Hepatocyte (in vitro differentiated cells): Measurements from ENCODE around the gene NTHL1. TPM values are rescaled to one million over a fixed set of nuclear protein-coding genes. Genes with fewer than 3 reads are reported as not detected.

ENCODE experiments used
- DNase-seq: peaks from one replicate; pipeline ENCODE4 v3.0.0-alpha.2; 2016; ENCODE audit warnings: low spot score
- H2AFZ ChIP-seq: fragments of 200-600 bp; sonication (generic); 2 replicates; pipeline ENCODE4 v1.6.0; 2016; ENCODE audit warnings: antibody characterized with exemption, mild to moderate bottlenecking
- H3K27ac ChIP-seq: fragments of 200-600 bp; sonication (generic); 2 replicates; pipeline ENCODE4 v1.5.1; 2016; ENCODE audit warnings: mild to moderate bottlenecking
- H3K27me3 ChIP-seq: fragments of 200-600 bp; sonication (generic); 2 replicates; pipeline ENCODE4 v1.6.1; 2016
- H3K36me3 ChIP-seq: fragments of 200-600 bp; sonication (generic); replicated peaks from 2 replicates; pipeline ENCODE4 v1.5.1; 2016; ENCODE audit warnings: low read depth; ENCODE audit not compliant: insufficient read depth
- H3K4me1 ChIP-seq: fragments of 200-600 bp; sonication (generic); 2 replicates; pipeline ENCODE4 v1.5.1; 2016; ENCODE audit warnings: mild to moderate bottlenecking, moderate library complexity; ENCODE audit not compliant: insufficient read depth
- H3K4me2 ChIP-seq: fragments of 200-600 bp; sonication (generic); 2 replicates; pipeline ENCODE4 v1.6.0; 2016
- H3K4me3 ChIP-seq: fragments of 200-600 bp; sonication (generic); 2 replicates; pipeline ENCODE4 v1.5.1; 2016; ENCODE audit warnings: mild to moderate bottlenecking
- H3K79me2 ChIP-seq: fragments of 200-600 bp; sonication (generic); 2 replicates; pipeline ENCODE4 v1.6.0; 2017; ENCODE audit warnings: mild to moderate bottlenecking
- H3K9me2 ChIP-seq: fragments of 200-600 bp; sonication (generic); replicated peaks from 2 replicates; pipeline ENCODE4 v1.6.0; 2017; ENCODE audit warnings: mild to moderate bottlenecking; ENCODE audit not compliant: insufficient read depth
- H3K9me3 ChIP-seq: fragments of 200-600 bp; sonication (generic); 2 replicates; pipeline ENCODE4 v1.5.1; 2016; ENCODE audit warnings: low read depth, mild to moderate bottlenecking
- H4K20me1 ChIP-seq: fragments of 200-600 bp; sonication (generic); 2 replicates; pipeline ENCODE4 v1.6.0; 2016; ENCODE audit warnings: mild to moderate bottlenecking; ENCODE audit not compliant: insufficient read depth, poor library complexity, severe bottlenecking
- EZH2 ChIP-seq: fragments of 200-600 bp; sonication (generic); IDR thresholded peaks from 2 replicates; pipeline ENCODE4 v1.6.1; 2016; ENCODE audit warnings: antibody characterized with exemption, mild to moderate bottlenecking, borderline replicate concordance
- EZH2phosphoT487 ChIP-seq: fragments of 200-600 bp; sonication (generic); IDR thresholded peaks from one replicate; pipeline ENCODE4 v1.6.1; 2018; ENCODE audit warnings: antibody characterized with exemption, mild to moderate bottlenecking, low read depth, moderate library complexity; ENCODE audit not compliant: unreplicated experiment, severe bottlenecking
- WGBS: methylation state at CpG from one replicate; pipeline ENCODE4 v1.1.6; 2016; ENCODE audit warnings: low lambda C conversion rate; ENCODE audit errors: missing lambda C conversion rate; 5-methylcytosine and 5-hydroxymethylcytosine counted together
- polyA plus RNA-seq: library from polyadenylated mRNA; unstranded; fragments of >200 nt; fragmentation: Nextera tagmentation; extraction: Ambion mirVana; gene quantifications from 2 replicates; pipeline ENCODE4 v1.2.1, GENCODE V29; 2016
- total RNA-seq: library from RNA; depleted of rRNA; stranded (reverse); fragments of >200 nt; gene quantifications from 2 replicates; pipeline ENCODE4 v1.2.3, GENCODE V29; 2014
- TF ChIP-seq, protein P1 (sequence below): fragments of 200-600 bp; sonication (generic); IDR thresholded peaks from 2 replicates; pipeline ENCODE4 v1.5.1; 2016; ENCODE audit warnings: antibody characterized with exemption, mild to moderate bottlenecking; ENCODE audit not compliant: poor library complexity

The NTHL1 gene
- total and polyA plus RNA-seq, 2 experiments from 2014 or later: 19.6 to 28.5 TPM

DNA sequence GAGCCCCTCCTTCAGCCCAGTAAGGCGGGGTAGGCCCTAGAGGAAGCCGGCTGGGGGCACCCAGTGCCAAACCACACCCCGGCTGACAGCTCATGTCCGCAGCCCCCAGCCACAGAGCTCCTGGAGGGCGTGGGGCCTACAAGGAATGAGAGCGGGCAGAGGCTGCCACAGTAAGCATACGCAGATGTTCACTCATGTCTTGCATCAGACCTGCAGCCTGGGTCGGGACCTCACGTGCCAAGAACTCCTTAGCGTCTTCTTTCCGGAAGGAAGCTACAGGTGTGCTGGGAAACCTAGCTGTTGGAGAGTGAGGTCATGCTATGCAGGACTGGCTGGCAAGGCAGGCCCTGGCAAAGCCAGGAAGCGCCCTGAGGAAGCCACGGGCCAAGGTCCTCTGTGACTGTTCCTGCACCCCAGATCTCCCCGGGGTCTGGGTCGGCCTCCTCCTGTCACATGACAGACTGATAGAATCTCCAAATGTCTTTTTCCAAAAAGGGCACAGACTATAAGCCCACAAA, 39.6 kb downstream of the NTHL1 start:
- peaks cover 66% of the 10 kb centered on the region for H3K79me2 ChIP-seq
- no peaks in the 10 kb centered on the region for H3K9me2 ChIP-seq
- H4K20me1 ChIP-seq: peaks cover 57% of the 10 kb centered on the region
- no peak for DNase-seq
- H2AFZ ChIP-seq: no peak overlapping the region
- no peaks in the 10 kb centered on the region for H3K36me3 ChIP-seq
- H3K9me3 ChIP-seq: no peaks in the 10 kb centered on the region
- H3K4me2 ChIP-seq: peak overlapping the region; percentile 86
- WGBS: 83% methylated on average over 15 of the region's 15 CpGs
- H3K27me3 ChIP-seq: no peaks in the 10 kb centered on the region
- TF ChIP-seq, protein P1, sequence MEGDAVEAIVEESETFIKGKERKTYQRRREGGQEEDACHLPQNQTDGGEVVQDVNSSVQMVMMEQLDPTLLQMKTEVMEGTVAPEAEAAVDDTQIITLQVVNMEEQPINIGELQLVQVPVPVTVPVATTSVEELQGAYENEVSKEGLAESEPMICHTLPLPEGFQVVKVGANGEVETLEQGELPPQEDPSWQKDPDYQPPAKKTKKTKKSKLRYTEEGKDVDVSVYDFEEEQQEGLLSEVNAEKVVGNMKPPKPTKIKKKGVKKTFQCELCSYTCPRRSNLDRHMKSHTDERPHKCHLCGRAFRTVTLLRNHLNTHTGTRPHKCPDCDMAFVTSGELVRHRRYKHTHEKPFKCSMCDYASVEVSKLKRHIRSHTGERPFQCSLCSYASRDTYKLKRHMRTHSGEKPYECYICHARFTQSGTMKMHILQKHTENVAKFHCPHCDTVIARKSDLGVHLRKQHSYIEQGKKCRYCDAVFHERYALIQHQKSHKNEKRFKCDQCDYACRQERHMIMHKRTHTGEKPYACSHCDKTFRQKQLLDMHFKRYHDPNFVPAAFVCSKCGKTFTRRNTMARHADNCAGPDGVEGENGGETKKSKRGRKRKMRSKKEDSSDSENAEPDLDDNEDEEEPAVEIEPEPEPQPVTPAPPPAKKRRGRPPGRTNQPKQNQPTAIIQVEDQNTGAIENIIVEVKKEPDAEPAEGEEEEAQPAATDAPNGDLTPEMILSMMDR: no peak
- TF ChIP-seq EZH2phosphoT487 (no peak), EZH2 (no peak)
- H3K4me3 ChIP-seq: peak overlapping the region; percentile 93
- peaks cover 30% of the 10 kb centered on the region for H3K4me1 ChIP-seq
- H3K27ac ChIP-seq: peak overlapping the region; percentile 99

DNA sequence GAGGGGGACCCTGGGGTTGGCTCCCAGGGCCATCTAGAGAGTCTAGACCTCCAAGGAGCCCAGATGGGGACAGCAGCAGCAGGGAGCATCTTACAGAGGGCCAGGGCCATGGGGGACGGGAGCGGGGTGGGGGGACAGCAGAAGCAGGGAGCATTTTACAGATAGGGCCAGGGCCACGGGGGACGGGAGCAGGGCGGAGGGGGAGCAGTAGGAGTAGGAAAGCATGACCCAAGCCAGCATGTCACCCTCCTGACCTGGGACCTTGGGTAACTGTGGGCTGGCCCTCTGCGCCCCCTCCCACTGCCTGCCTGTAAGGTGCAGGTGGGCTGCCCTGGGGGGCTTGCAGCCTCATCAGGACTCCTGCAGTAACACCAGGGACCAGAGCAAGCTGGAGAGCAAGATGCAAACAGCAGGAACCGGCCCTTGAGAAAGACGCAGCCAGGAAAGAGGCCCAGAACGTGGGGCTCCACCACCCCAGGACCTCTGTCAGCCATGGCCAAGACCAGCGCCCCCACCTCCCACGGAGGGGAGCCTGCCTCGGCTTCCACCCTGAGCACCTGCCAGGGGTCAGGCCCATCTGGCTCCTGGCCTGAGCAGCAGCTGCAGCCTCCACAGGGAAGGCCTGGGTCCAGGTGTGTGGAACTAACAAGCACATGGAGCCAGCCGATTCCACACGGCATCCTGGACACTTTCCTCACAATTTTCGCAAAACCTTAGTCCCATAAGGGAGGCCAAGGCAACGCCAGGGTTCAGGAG, 40.4 kb downstream of the NTHL1 start:
- DNase-seq: no peak
- Histone ChIP-seq H3K27me3 (no peaks in the 10 kb centered on the region), H3K36me3 (no peaks in the 10 kb centered on the region), H3K79me2 (peaks cover 66% of the 10 kb centered on the region), H3K9me3 (no peaks in the 10 kb centered on the region), H3K27ac (peak overlapping the region; percentile 99), H4K20me1 (peaks cover 61% of the 10 kb centered on the region), H2AFZ (no peak overlapping the region), H3K4me1 (peaks cover 30% of the 10 kb centered on the region), H3K4me2 (peak overlapping the region; percentile 86), H3K9me2 (no peaks in the 10 kb centered on the region), H3K4me3 (no peak overlapping the region)
- TF ChIP-seq EZH2 (no peak), EZH2phosphoT487 (no peak)
- WGBS: 90% methylated on average over 12 of the region's 16 CpGs

GRCh38 chr16:2006317-2006716, 41.3 kb downstream of the NTHL1 start:
- Histone ChIP-seq H3K9me2 (no peaks in the 10 kb centered on the region), H3K4me1 (peaks cover 30% of the 10 kb centered on the region), H4K20me1 (peaks cover 61% of the 10 kb centered on the region)

More at GRCh38 chr16:2006317-2006716, 41.3 kb downstream of the NTHL1 start:
- peaks cover 66% of the 10 kb centered on the region for H3K79me2 ChIP-seq
- H3K27me3 ChIP-seq: no peaks in the 10 kb centered on the region
- H3K4me2 ChIP-seq: no peak overlapping the region
- no peak overlapping the region for H3K4me3 ChIP-seq
- no peak overlapping the region for H3K27ac ChIP-seq
- 93% methylated on average over 6 of the region's 8 CpGs for WGBS
- TF ChIP-seq, protein P1: no peak
- TF ChIP-seq EZH2: no peak
- no peak for TF ChIP-seq EZH2phosphoT487
- DNase-seq: no peak
- no peak overlapping the region for H2AFZ ChIP-seq
- H3K36me3 ChIP-seq: no peaks in the 10 kb centered on the region
- H3K9me3 ChIP-seq: no peaks in the 10 kb centered on the region
